NB4 (cell line): ENCODE data around the gene CPA1.

Experiments used
- DNase-seq: peaks from one replicate; pipeline ENCODE4 v3.0.0; 2010; ENCODE audit warnings: low read depth
- H3K4me3 ChIP-seq: one replicate; pipeline ENCODE4 v1.5.1; 2011; ENCODE audit warnings: mild to moderate bottlenecking, low read depth, low read length, moderate library complexity
- CTCF ChIP-seq: IDR thresholded peaks from one replicate; pipeline ENCODE4 v1.5.1; 2012; ENCODE audit warnings: low read depth, low read length
- MAX ChIP-seq: IDR thresholded peaks from 2 replicates; pipeline ENCODE4 v1.6.1; 2011; ENCODE audit warnings: low read depth, low read length
- MYC ChIP-seq: IDR thresholded peaks from 2 replicates; pipeline ENCODE4 v1.6.1; 2011; ENCODE audit warnings: low read depth, low read length
- POLR2A ChIP-seq: IDR thresholded peaks from 2 replicates; pipeline ENCODE4 v1.6.1; 2011; ENCODE audit warnings: mild to moderate bottlenecking; ENCODE audit not compliant: insufficient read length; ENCODE audit errors: extremely low read depth

Gene CPA1

GRCh38 chr7:130363026-130363847, 17.1 kb upstream of the CPA1 start:
- DNase-seq: no peak
- no peak overlapping the region for H3K4me3 ChIP-seq
- TF ChIP-seq CTCF (no peak), MAX (no peak), POLR2A (no peak)

GRCh38 chr7:130364451-130364850, 15.8 kb upstream of the CPA1 start:
- H3K4me3 ChIP-seq: no peak overlapping the region
- TF ChIP-seq MAX: no peak
- no peak for TF ChIP-seq MYC
- no peak for TF ChIP-seq POLR2A
- TF ChIP-seq CTCF: no peak
- no peak for DNase-seq

GRCh38 chr7:130365088-130365487, 15.2 kb upstream of the CPA1 start:
- no peak overlapping the region for H3K4me3 ChIP-seq
- no peak for DNase-seq
- TF ChIP-seq POLR2A (no peak), MYC (no peak), MAX (no peak), CTCF (no peak)

- no peak for DNase-seq
Measured at GRCh38 chr7:130365511-130366441, 14.5 kb upstream of the CPA1 start.

GRCh38 chr7:130366564-130366963, 13.7 kb upstream of the CPA1 start:
- no peak overlapping the region for H3K4me3 ChIP-seq
- TF ChIP-seq MAX (no peak), CTCF (no peak), MYC (no peak), POLR2A (no peak)
- no peak for DNase-seq

More at GRCh38 chr7:130365511-130366441, 14.5 kb upstream of the CPA1 start:
- no peak overlapping the region for H3K4me3 ChIP-seq
- TF ChIP-seq MAX (no peak), MYC (no peak), POLR2A (no peak), CTCF (no peak)
